Panc1 (cell line): Measurements from ENCODE around the gene EDRF1. TPM values are rescaled to one million over a fixed set of nuclear protein-coding genes. Genes with fewer than 3 reads are reported as not detected.
"Not testable (repeated sequence)": the region's sequence is repeated elsewhere in the genome, so short reads cannot be mapped to it uniquely, and the experiment has no call there.

Source experiments
- ATAC-seq: fragments of 200-7000 bp; cut with Tn5 transposase; 2 replicates; pipeline ENCODE4 v1.9.1; 2020; ENCODE audit warnings: mild to moderate bottlenecking, moderate library complexity
- BruUV-seq: library from RNA; stranded (reverse); fragments of 400-500 nt; replicated peaks from 2 replicates; lab custom pipeline; 2021; lab: Mats Ljungman, UMichigan
- CTCF ChIA-PET: fragments of 300-600 bp; sonication (Branson Sonifier 250); formaldehyde crosslinking; loops from one replicate; lab custom pipeline; 2022; ENCODE audit warnings: antibody characterized with exemption; lab: Charles Lee
- POLR2A ChIA-PET: fragments of 300-600 bp; sonication (Branson Sonifier 250); formaldehyde crosslinking; loops from one replicate; lab custom pipeline; 2022; ENCODE audit warnings: antibody characterized with exemption; lab: Charles Lee
- DNase-seq: peaks from one replicate; pipeline ENCODE4 v3.0.0-alpha.2; 2010; ENCODE audit warnings: low read depth, low spot score
- H3K27ac ChIP-seq: 2 replicates; pipeline ENCODE4 v1.5.1; 2011; ENCODE audit warnings: mild to moderate bottlenecking, low read length, inconsistent platforms
- H3K27me3 ChIP-seq: fragments of 200-500 bp; sonication (Bioruptor generic); 2 replicates; pipeline ENCODE4 v1.6.0; 2014; ENCODE audit warnings: low read length, inconsistent platforms; ENCODE audit not compliant: control insufficient read depth, insufficient read depth
- H3K36me3 ChIP-seq: fragments of 200-500 bp; sonication (Bioruptor generic); 2 replicates; pipeline ENCODE4 v1.5.1; 2014; ENCODE audit warnings: inconsistent platforms, mild to moderate bottlenecking, low read length, moderate library complexity; ENCODE audit not compliant: control insufficient read depth, insufficient read depth
- H3K4me1 ChIP-seq: 2 replicates; pipeline ENCODE4 v1.5.1; 2011; ENCODE audit warnings: inconsistent platforms, mild to moderate bottlenecking, low read length, moderate library complexity; ENCODE audit not compliant: control insufficient read depth, insufficient read depth
- H3K4me3 ChIP-seq, 2 experiments: 2 replicates each; pipeline ENCODE4 v1.5.1; 2011 to 2012; ENCODE audit warnings: low read depth in 2 of 2, low read length in 2 of 2, mild to moderate bottlenecking in 2 of 2, inconsistent platforms in 1 of 2, moderate library complexity in 1 of 2
- H3K9me3 ChIP-seq: fragments of 200-500 bp; sonication (Bioruptor generic); 2 replicates; pipeline ENCODE4 v1.5.1; 2014; ENCODE audit warnings: low read depth, mild to moderate bottlenecking, inconsistent platforms, low read length, moderate library complexity; ENCODE audit not compliant: control insufficient read depth, insufficient read depth
- CTCF ChIP-seq: fragments of 450-650 bp; IDR thresholded peaks from 2 replicates; pipeline ENCODE4 v1.5.1; 2017; ENCODE audit warnings: mild to moderate bottlenecking
- POLR2AphosphoS5 ChIP-seq: IDR thresholded peaks from 2 replicates; pipeline ENCODE4 v1.6.1; 2012; ENCODE audit warnings: mild to moderate bottlenecking, low read depth, low read length, moderate library complexity
- REST ChIP-seq, 2 experiments: IDR thresholded peaks; 2 replicates each; pipeline ENCODE4 v1.6.1; 2011 to 2012; ENCODE audit warnings: low read depth in 2 of 2, control low read depth in 1 of 2, low read length in 1 of 2, mild to moderate bottlenecking in 1 of 2, moderate library complexity in 1 of 2; ENCODE audit not compliant: insufficient read depth in 1 of 2
- SIN3A ChIP-seq: IDR thresholded peaks from 2 replicates; pipeline ENCODE4 v1.6.1; 2012; ENCODE audit warnings: low read depth, mild to moderate bottlenecking, low read length, moderate library complexity, borderline replicate concordance; ENCODE audit not compliant: insufficient read depth
- TCF7L2 ChIP-seq: IDR thresholded peaks from 2 replicates; pipeline ENCODE4 v1.6.1; 2011; ENCODE audit warnings: mild to moderate bottlenecking, low read depth, low read length, inconsistent platforms
- in situ Hi-C: cut with HindIII; loops from 2 replicates; pipeline ENCODE4 v1.10.0; 2016; ENCODE audit warnings: low sequenced_read_pairs, low pct_unique_long_range_greater_than_20kb
- intact Hi-C: fragments of 100-400 bp; cut with micrococcal nuclease; formaldehyde crosslinking; loops from one replicate; pipeline ENCODE4 v1.10.0; 2022; ENCODE audit not compliant: unreplicated experiment
- total RNA-seq: library from RNA; stranded (reverse); gene quantifications from one replicate; pipeline ENCODE4 v1.2.1, GENCODE V29; 2021; ENCODE audit not compliant: unreplicated experiment

Gene EDRF1
- total RNA-seq, 1 experiment from 2014 or later, result 36.3 TPM

GRCh38 chr10:125709553-125710474 lies 9.7 kb upstream of the EDRF1 start:
- no peak for ATAC-seq
- Histone ChIP-seq H3K9me3 (no peaks in the 10 kb centered on the region), H3K27me3 (no peaks in the 10 kb centered on the region), H3K27ac (peak overlapping the region; percentile 72; the same call in 1 of the 2 replicates), H3K4me1 (peaks cover 42% of the 10 kb centered on the region), H3K36me3 (no peaks in the 10 kb centered on the region), H3K4me3 (no peak overlapping the region)
- intact Hi-C loops, result loop anchor here (10.0 kb wide), 1 partner anchor 545 kb away; the partner anchor contains the start of gene CTBP2
- no TSS peak for BruUV-seq
- DNase-seq, result no peak
- TF ChIP-seq SIN3A, result no peak
- no peak for TF ChIP-seq POLR2AphosphoS5
- TF ChIP-seq CTCF, result no peak
- no peak for TF ChIP-seq REST (IDR thresholded peaks at IDR 0.05; ENCODE audit: insufficient read depth in 1 of 2, low read depth in 2 of 2, low read length in 1 of 2)
- no peak for TF ChIP-seq TCF7L2
- ChIA-PET POLR2A (no interaction called here), CTCF (no interaction called here)
- in situ Hi-C loops, result no loop called here

GRCh38 chr10:125711110-125711750 lies 8.3 kb upstream of the EDRF1 start:
- intact Hi-C loops, result no loop called here
- Histone ChIP-seq H3K4me1 (peaks cover 42% of the 10 kb centered on the region), H3K27ac (no peak overlapping the region), H3K27me3 (no peaks in the 10 kb centered on the region), H3K9me3 (no peaks in the 10 kb centered on the region), H3K4me3 (no peak overlapping the region), H3K36me3 (no peaks in the 10 kb centered on the region)
- ChIA-PET CTCF (no interaction called here), POLR2A (interaction anchor here (0.6 kb wide), 1 partner anchor 21 kb away, joined by 4 read pairs; no protein-coding TSS in a partner anchor)
- no peak for ATAC-seq
- DNase-seq, result no peak
- in situ Hi-C loops, result no loop called here
- no TSS peak for BruUV-seq
- TF ChIP-seq TCF7L2 (no peak), SIN3A (no peak), REST (IDR thresholded peaks at IDR 0.05; ENCODE audit: insufficient read depth in 1 of 2, low read depth in 2 of 2, low read length in 1 of 2) (no peak), CTCF (no peak), POLR2AphosphoS5 (no peak)

GRCh38 chr10:125714728-125715127 lies 4.8 kb upstream of the EDRF1 start:
- ATAC-seq, BruUV-seq, H3K27me3 ChIP-seq, POLR2A ChIA-PET, CTCF ChIA-PET, DNase-seq, in situ Hi-C loops, H3K4me3 ChIP-seq, H3K36me3 ChIP-seq, intact Hi-C loops, H3K9me3 ChIP-seq, H3K27ac ChIP-seq: not testable (repeated sequence)
- H3K4me1 ChIP-seq, result peaks cover 16% of the 10 kb centered on the region
